GM08714 (cell line): Measurements from ENCODE around the gene TEKT1.
"Not testable (repeated sequence)": the region's sequence is repeated elsewhere in the genome, so short reads cannot be mapped to it uniquely, and the experiment has no call there.

Experiments
- H3K4me3 ChIP-seq: fragments of 200-500 bp; sonication (Bioruptor generic); 2 replicates; pipeline ENCODE4 v1.5.1; 2014; ENCODE audit warnings: mild to moderate bottlenecking, low read length, inconsistent platforms
- ZNF274 ChIP-seq: IDR thresholded peaks from 2 replicates; pipeline ENCODE4 v1.6.1; 2012; ENCODE audit warnings: mild to moderate bottlenecking, low read depth, low read length

TEKT1 gene

GRCh38 chr17:6793748-6794493 is 37.6 kb downstream of the TEKT1 start:
- no peak for TF ChIP-seq ZNF274
- H3K4me3 ChIP-seq, result no peak overlapping the region

- TF ChIP-seq ZNF274, result no peak
Observed at GRCh38 chr17:6789146-6789545, 42.4 kb downstream of the TEKT1 start.

GRCh38 chr17:6787081-6787693 is 44.3 kb downstream of the TEKT1 start:
- no peak for TF ChIP-seq ZNF274
- H3K4me3 ChIP-seq, result no peak overlapping the region

More at GRCh38 chr17:6789146-6789545, 42.4 kb downstream of the TEKT1 start:
- no peak overlapping the region for H3K4me3 ChIP-seq

GRCh38 chr17:6786618-6787017 is 44.9 kb downstream of the TEKT1 start:
- no peak overlapping the region for H3K4me3 ChIP-seq
- no peak for TF ChIP-seq ZNF274

GRCh38 chr17:6782244-6782643 is 49.3 kb downstream of the TEKT1 start:
- no peak overlapping the region for H3K4me3 ChIP-seq
- TF ChIP-seq ZNF274, result no peak

- TF ChIP-seq ZNF274, result no peak
Observed at GRCh38 chr17:6780886-6781285, 50.6 kb downstream of the TEKT1 start.

GRCh38 chr17:6780001-6780400 is 51.5 kb downstream of the TEKT1 start:
- TF ChIP-seq ZNF274, result no peak
- no peak overlapping the region for H3K4me3 ChIP-seq

More at GRCh38 chr17:6780886-6781285, 50.6 kb downstream of the TEKT1 start:
- H3K4me3 ChIP-seq, result no peak overlapping the region

- TF ChIP-seq ZNF274, result no peak
- H3K4me3 ChIP-seq, result no peak overlapping the region
Observed at GRCh38 chr17:6779411-6779810, 52.1 kb downstream of the TEKT1 start.

GRCh38 chr17:6775871-6776405 is 55.6 kb downstream of the TEKT1 start, which contains the start of gene FBXO39:
TSS of gene FBXO39 (plus strand) at chr17:6776215. CDS start at chr17:6779869, 3,654 bp downstream.
- no peak within 1 kb of the TSS for H3K4me3 ChIP-seq

GRCh38 chr17:6774906-6775305 is 56.6 kb downstream of the TEKT1 start:
- H3K4me3 ChIP-seq, result not testable (repeated sequence)

More at GRCh38 chr17:6775871-6776405, 55.6 kb downstream of the TEKT1 start, which contains the start of gene FBXO39:
- TF ChIP-seq ZNF274, result no peak

- no peak overlapping the region for H3K4me3 ChIP-seq
- TF ChIP-seq ZNF274, result no peak
Observed at GRCh38 chr17:6772016-6772415, 59.5 kb downstream of the TEKT1 start.

GRCh38 chr17:6768447-6768846 is 63.1 kb downstream of the TEKT1 start:
- no peak overlapping the region for H3K4me3 ChIP-seq
- no peak for TF ChIP-seq ZNF274

- no peak for TF ChIP-seq ZNF274
- no peak overlapping the region for H3K4me3 ChIP-seq
Observed at GRCh38 chr17:6761779-6762178, 69.8 kb downstream of the TEKT1 start.

- no peak for TF ChIP-seq ZNF274
- H3K4me3 ChIP-seq, result no peak overlapping the region; the same call in 1 of the 2 replicates
Observed at GRCh38 chr17:6757747-6758146, 73.8 kb downstream of the TEKT1 start.
